Ovary (tissue), 9 donors: ENCODE results near the gene CALM1. TPM values are rescaled to one million over a fixed set of nuclear protein-coding genes. Genes with fewer than 3 reads are reported as not detected.
A peak's percentile ranks its signal among the peaks of the same experiment; 100 is the strongest.

Experiments
- DNase-seq, 5 donors: peaks; one replicate each; pipeline ENCODE4 v3.0.0-alpha.2; 2019 to 2020
- H3K27ac ChIP-seq, 2 donors: fragments of 200-600 bp; one replicate each; pipeline versions ENCODE4 v1.5.1 to v1.8.0; 2019 to 2022
- H3K27me3 ChIP-seq: fragments of 200-600 bp; one replicate; pipeline ENCODE4 v1.8.0; 2022
- H3K36me3 ChIP-seq: fragments of 200-600 bp; sonication (generic); one replicate; pipeline ENCODE4 v1.5.1; 2019
- H3K4me1 ChIP-seq: one replicate; pipeline ENCODE4 v1.8.1; 2013; ENCODE audit warnings: mild to moderate bottlenecking, moderate library complexity; ENCODE audit not compliant: insufficient read depth
- H3K4me3 ChIP-seq: fragments of 200-600 bp; sonication (generic); one replicate; pipeline ENCODE4 v1.5.1; 2017
- H3K9me3 ChIP-seq, 2 donors: fragments of 200-600 bp in 1 of 2; sonication (generic) in 1 of 2; one replicate each; pipeline versions ENCODE4 v1.5.1 to v1.8.1; 2013 to 2019; ENCODE audit warnings: mild to moderate bottlenecking in 1 of 2, moderate library complexity in 1 of 2
- CTCF ChIP-seq, 3 donors: fragments of 450-650 bp in 2 of 3; fragments of 200-600 bp in 1 of 3; IDR thresholded peaks; one replicate each; pipeline versions ENCODE4 v1.5.1 to v1.8.0; 2016 to 2022; ENCODE audit warnings: antibody characterized with exemption in 3 of 3, mild to moderate bottlenecking in 1 of 3
- EP300 ChIP-seq: sonication (generic); formaldehyde crosslinking; IDR thresholded peaks from one replicate; pipeline ENCODE4 v1.6.1; 2017; ENCODE audit warnings: antibody characterized with exemption
- POLR2A ChIP-seq: fragments of 450-650 bp; IDR thresholded peaks from one replicate; pipeline ENCODE4 v1.6.1; 2017; ENCODE audit warnings: antibody characterized with exemption, mild to moderate bottlenecking, moderate library complexity
- WGBS, 3 donors: extraction: QIAGEN DNeasy Blood & Tissue Kit in 1 of 3; methylation state at CpG; one replicate each; pipeline versions ENCODE4 v1.1.5 to v1.1.7; 2013 to 2017; 5-methylcytosine and 5-hydroxymethylcytosine counted together
- intact Hi-C, 4 donors: fragments of 100-400 bp; cut with DNase I; formaldehyde crosslinking; loops; one replicate each; pipeline versions ENCODE4 v1.11.0 to v1.15.1; 2022 to 2023
- polyA plus RNA-seq, 2 donors: library from polyadenylated mRNA; stranded (reverse); fragments of 200-250 nt in 1 of 2; fragments of 350-450 nt in 1 of 2; fragmentation: Illumina TruSeq in 1 of 2; extraction: RNeasy Lipid Tissue Mini Kit (QIAGEN cat#74804) in 1 of 2; gene quantifications; one replicate each; pipeline ENCODE4 v1.2.3, GENCODE V29; 2013 to 2014
- total RNA-seq, 7 donors: library from RNA; depleted of rRNA in 2 of 7; stranded (reverse); fragments of >200 nt in 2 of 7; fragmentation: NEBNext Ultra II Directional in 3 of 7; extraction: Animal tissue kit (Norgen Biotek cat#: 25700) in 3 of 7; gene quantifications; one replicate each; pipeline versions ENCODE4 v1.1.0 to v1.2.4, GENCODE V29; 2016 to 2023
- donor health status: DM: no; HTN: no; CAD: no; lungs with moderate emphysema.
- donor health status: DM: no; HTN: no; CAD: no.
- donor health status: Bipolar disorder and iron deficiency.
- donor health status: DM: yes; HTN: yes; CAD: no.
- donor health status: DM: no; HTN: no; CAD: no.
- donor health status: DM: yes; HTN: yes; CAD: no.

CALM1 gene
- total and polyA plus RNA-seq, 9 donors = 122 to 514 (median 225) TPM

GRCh38 chr14:90382491-90383125, 14.2 kb upstream of the CALM1 start:
- H3K27ac ChIP-seq = peak overlapping the region; percentile 95
- WGBS, 3 donors = 0 to 1% (median 0%) methylated on average over 34 of the region's 34 CpGs
- intact Hi-C loops = loop anchor here in 2 of 4 donors (1.0 to 2.0 kb wide), 2 partner anchors 14 kb away; partner anchors contain the start of gene CALM1 (in 1 of the 2)
- TF ChIP-seq CTCF (IDR thresholded peaks at IDR 0.05) = peak in 1 of 3 donors; percentile 13
- no peak for TF ChIP-seq POLR2A
- no peak for TF ChIP-seq EP300
- no peaks in the 10 kb centered on the region for H3K9me3 ChIP-seq
- H3K4me3 ChIP-seq = peak overlapping the region; percentile 66
- H3K36me3 ChIP-seq = no peaks in the 10 kb centered on the region
- peak; percentile 74 to 84 (median 80) for DNase-seq
- peaks cover 3% of the 10 kb centered on the region for H3K4me1 ChIP-seq
- H3K27me3 ChIP-seq = no peaks in the 10 kb centered on the region

- Histone ChIP-seq H3K4me3 (peak overlapping the region; percentile 66), H3K27me3 (no peaks in the 10 kb centered on the region), H3K9me3 (no peaks in the 10 kb centered on the region), H3K4me1 (peaks cover 3% of the 10 kb centered on the region), H3K36me3 (no peaks in the 10 kb centered on the region), H3K27ac (peak overlapping the region; percentile 95)
- intact Hi-C loops = loop anchor here in 2 of 4 donors (1.0 to 2.0 kb wide), 2 partner anchors 13 to 14 kb away; partner anchors contain the start of gene CALM1 (in 1 of the 2)
- TF ChIP-seq EP300 = no peak
- TF ChIP-seq CTCF (IDR thresholded peaks at IDR 0.05) = peak in 2 of 3 donors; percentile 28 to 33
- peak; percentile 97 for TF ChIP-seq POLR2A
- 0 to 1% (median 0%) methylated on average over 54 to 62 of the region's 62 CpGs for WGBS, 3 donors
- peak; percentile 99 to 100 (median 100) for DNase-seq
Observed at GRCh38 chr14:90383126-90383730, 13.6 kb upstream of the CALM1 start.

- 1 to 4% (median 2%) methylated on average over 37 of the region's 37 CpGs for WGBS, 3 donors
- TF ChIP-seq CTCF (IDR thresholded peaks at IDR 0.05) = peak in 1 of 3 donors; percentile 4
- no peak for TF ChIP-seq POLR2A
- TF ChIP-seq EP300 = no peak
- Histone ChIP-seq H3K9me3 (no peaks in the 10 kb centered on the region), H3K4me1 (peaks cover 3% of the 10 kb centered on the region), H3K36me3 (no peaks in the 10 kb centered on the region), H3K27ac (peak overlapping the region; percentile 92 to 95), H3K27me3 (no peaks in the 10 kb centered on the region), H3K4me3 (peak overlapping the region; percentile 61)
- DNase-seq = peak in 4 of 5 donors; percentile 60 to 83 (median 73)
- intact Hi-C loops = loop anchor here in 2 of 4 donors (1.0 to 2.0 kb wide), 2 partner anchors 12 to 13 kb away; partner anchors contain the start of gene CALM1 (in 1 of the 2)
Observed at GRCh38 chr14:90383731-90384542, 12.9 kb upstream of the CALM1 start.

GRCh38 chr14:90384543-90384911, 12.3 kb upstream of the CALM1 start:
- TF ChIP-seq POLR2A = no peak
- TF ChIP-seq CTCF (IDR thresholded peaks at IDR 0.05) = no peak
- TF ChIP-seq EP300 = no peak
- H3K27me3 ChIP-seq = no peaks in the 10 kb centered on the region
- no peak overlapping the region for H3K4me3 ChIP-seq

More at GRCh38 chr14:90384543-90384911, 12.3 kb upstream of the CALM1 start:
- DNase-seq = no peak
- Histone ChIP-seq H3K27ac (peak overlapping the region; percentile 92 to 95), H3K9me3 (no peaks in the 10 kb centered on the region), H3K4me1 (peaks cover 3% of the 10 kb centered on the region), H3K36me3 (no peaks in the 10 kb centered on the region)
- intact Hi-C loops = no loop called here
- 62 to 68% (median 67%) methylated on average over 3 of the region's 3 CpGs for WGBS, 3 donors
